MG63 (cell line): ENCODE data around the gene PNN. TPM values are rescaled to one million over a fixed set of nuclear protein-coding genes. Genes with fewer than 3 reads are reported as not detected.
"Not testable (repeated sequence)": the region's sequence is repeated elsewhere in the genome, so short reads cannot be mapped to it uniquely, and the experiment has no call there.

Source experiments
- DNase-seq: peaks from one replicate; pipeline ENCODE4 v3.0.0-alpha.2; 2020
- H3K27me3 ChIP-seq: fragments of 250-450 bp; sonication (Bioruptor Pico); 2 replicates; pipeline ENCODE4 v1.5.1; 2020; ENCODE audit warnings: mild to moderate bottlenecking, moderate library complexity
- H3K36me3 ChIP-seq: fragments of 250-450 bp; sonication (Bioruptor Pico); 2 replicates; pipeline ENCODE4 v1.5.1; 2020; ENCODE audit warnings: mild to moderate bottlenecking, moderate library complexity
- H3K4me3 ChIP-seq: fragments of 250-450 bp; sonication (Bioruptor Pico); 2 replicates; pipeline ENCODE4 v1.5.1; 2020; ENCODE audit warnings: mild to moderate bottlenecking, moderate library complexity
- H3K9me3 ChIP-seq: fragments of 250-450 bp; sonication (Bioruptor Pico); 2 replicates; pipeline ENCODE4 v1.5.1; 2020; ENCODE audit warnings: mild to moderate bottlenecking, moderate library complexity
- total RNA-seq: library from RNA; depleted of rRNA; stranded (reverse); fragments of >200 nt; shearing (Covaris generic); gene quantifications from 2 replicates; pipeline ENCODE4 v1.2.3, GENCODE V29; 2014; ENCODE audit warnings: low replicate concordance; rRNA removed

Gene PNN
- 8.2 and 22.9 TPM in 2 replicates for total RNA-seq

DNA sequence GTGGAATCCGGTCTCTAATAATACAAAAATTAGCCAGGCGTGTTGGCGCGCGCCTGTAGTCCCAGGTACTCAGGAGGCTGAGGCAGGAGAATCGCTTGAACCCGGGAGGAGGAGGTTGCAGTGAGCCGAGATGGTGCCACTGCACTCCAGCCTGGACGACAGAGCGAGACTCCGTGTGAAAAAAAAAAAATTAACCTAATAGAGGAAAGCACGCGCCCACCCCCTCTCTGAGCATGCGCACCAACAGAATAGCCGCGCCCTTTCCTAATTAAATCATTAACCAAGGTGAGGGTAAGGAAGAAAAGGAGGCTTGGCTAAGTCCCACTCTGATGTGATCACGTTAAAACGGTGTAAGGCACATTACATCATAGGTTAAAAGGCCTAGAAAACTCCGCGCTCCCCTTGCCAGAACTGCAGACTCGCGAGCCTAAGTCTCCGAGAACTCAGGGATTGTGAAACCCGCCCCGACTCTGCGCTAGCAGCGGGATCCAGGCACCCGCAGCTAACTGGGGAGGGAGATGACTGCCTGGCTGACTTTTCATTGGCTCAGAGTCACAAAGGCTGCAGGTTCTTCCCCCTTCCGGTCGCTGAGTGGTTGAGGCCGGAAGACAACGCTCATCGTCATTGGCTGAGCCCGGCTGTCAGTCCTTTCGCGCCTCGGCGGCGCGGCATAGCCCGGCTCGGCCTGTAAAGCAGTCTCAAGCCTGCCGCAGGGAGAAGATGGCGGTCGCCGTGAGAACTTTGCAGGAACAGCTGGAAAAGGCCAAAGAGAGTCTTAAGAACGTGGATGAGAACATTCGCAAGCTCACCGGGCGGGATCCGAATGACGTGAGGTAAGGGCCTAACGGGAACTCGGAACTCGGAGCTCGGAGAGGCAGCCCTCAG, at the start of gene PNN:
TSS of gene PNN (plus strand) at position 695 of the 885 bp plus-strand sequence. CDS start at position 721, 26 bp downstream.
- peak within 1 kb of the TSS; percentile 91 for H3K4me3 ChIP-seq
- DNase-seq, result peak; percentile 97
- no peaks in the 10 kb centered on the region for H3K9me3 ChIP-seq

GRCh38 chr14:39137835-39138234, 37.2 kb upstream of the PNN start:
- H3K27me3 ChIP-seq, H3K9me3 ChIP-seq, DNase-seq, H3K4me3 ChIP-seq: not testable (repeated sequence)
- peaks cover 11% of the 10 kb centered on the region for H3K36me3 ChIP-seq

More for the DNA sequence above, at the start of gene PNN:
- Histone ChIP-seq H3K36me3 (peaks cover 44% of the 10 kb centered on the region), H3K27me3 (no peaks in the 10 kb centered on the region)

- no peak for DNase-seq
- Histone ChIP-seq H3K36me3 (peaks cover 11% of the 10 kb centered on the region), H3K27me3 (no peaks in the 10 kb centered on the region), H3K4me3 (no peak overlapping the region), H3K9me3 (no peaks in the 10 kb centered on the region)
Measured at GRCh38 chr14:39138440-39138839, 36.6 kb upstream of the PNN start.

DNA sequence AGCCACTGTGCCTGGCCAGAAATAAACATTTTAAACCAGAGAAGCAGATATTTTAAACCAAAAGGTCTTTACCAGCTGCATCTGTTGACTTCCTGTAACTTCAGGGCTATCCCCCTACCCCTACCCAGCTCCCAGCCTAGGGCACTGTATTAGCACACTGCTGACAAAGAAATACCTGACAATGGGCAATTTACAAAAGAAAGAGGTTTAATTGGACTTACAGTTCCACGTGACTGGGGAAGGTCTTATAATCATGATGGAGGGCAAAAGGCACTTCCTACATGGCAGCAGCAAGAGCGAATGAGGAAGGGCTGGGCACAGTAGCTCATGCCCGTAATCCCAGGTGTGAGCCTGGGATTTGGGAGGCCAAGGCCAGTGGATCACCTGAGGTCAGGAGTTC, 34.9 kb upstream of the PNN start:
- no peak for DNase-seq
- no peaks in the 10 kb centered on the region for H3K27me3 ChIP-seq
- H3K36me3 ChIP-seq, result peaks cover 5% of the 10 kb centered on the region
- H3K4me3 ChIP-seq, result no peak overlapping the region
- H3K9me3 ChIP-seq, result no peaks in the 10 kb centered on the region

GRCh38 chr14:39141623-39142022, 33.4 kb upstream of the PNN start:
- H3K4me3 ChIP-seq, DNase-seq, H3K27me3 ChIP-seq, H3K36me3 ChIP-seq, H3K9me3 ChIP-seq: not testable (repeated sequence)

- H3K9me3 ChIP-seq, H3K4me3 ChIP-seq, DNase-seq, H3K36me3 ChIP-seq, H3K27me3 ChIP-seq: not testable (repeated sequence)
Measured at GRCh38 chr14:39143226-39143625, 31.8 kb upstream of the PNN start.

DNA sequence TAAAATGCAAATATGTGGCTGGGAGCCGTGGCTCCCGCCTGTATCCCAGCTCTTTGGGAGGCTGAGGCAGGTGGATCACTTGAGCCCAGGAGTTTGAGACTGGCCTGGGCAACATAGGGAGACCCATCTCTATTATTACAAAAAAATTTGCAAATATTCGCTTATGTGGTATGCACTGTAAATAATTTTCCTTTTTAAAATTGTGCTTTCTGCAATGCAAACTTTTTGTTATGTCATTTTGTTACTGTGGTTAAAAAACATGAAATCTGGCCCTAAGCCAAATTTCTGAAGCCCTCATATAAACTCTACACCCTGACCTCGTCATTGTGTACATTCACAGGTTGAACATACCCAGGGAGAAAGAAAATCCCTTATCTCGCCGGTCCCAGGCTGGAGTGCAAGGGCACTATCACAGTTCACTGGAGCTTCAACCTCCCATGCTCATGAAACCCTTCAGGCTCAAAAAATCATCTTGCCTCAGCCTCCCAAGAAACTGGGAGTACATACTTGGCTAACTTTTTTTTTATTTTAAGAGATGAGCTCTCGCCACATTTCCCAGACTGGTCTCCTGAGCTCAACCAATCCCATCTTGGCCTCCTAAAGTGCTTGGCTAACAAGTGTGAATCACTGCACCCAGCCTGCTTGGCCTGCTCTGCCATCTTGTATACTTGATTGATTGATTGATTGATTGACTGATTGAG, 29.6 kb upstream of the PNN start:
- Histone ChIP-seq H3K27me3 (no peaks in the 10 kb centered on the region), H3K4me3 (no peak overlapping the region), H3K36me3 (peaks cover 2% of the 10 kb centered on the region; the same call in 1 of the 2 replicates), H3K9me3 (no peaks in the 10 kb centered on the region)
- no peak for DNase-seq

DNA sequence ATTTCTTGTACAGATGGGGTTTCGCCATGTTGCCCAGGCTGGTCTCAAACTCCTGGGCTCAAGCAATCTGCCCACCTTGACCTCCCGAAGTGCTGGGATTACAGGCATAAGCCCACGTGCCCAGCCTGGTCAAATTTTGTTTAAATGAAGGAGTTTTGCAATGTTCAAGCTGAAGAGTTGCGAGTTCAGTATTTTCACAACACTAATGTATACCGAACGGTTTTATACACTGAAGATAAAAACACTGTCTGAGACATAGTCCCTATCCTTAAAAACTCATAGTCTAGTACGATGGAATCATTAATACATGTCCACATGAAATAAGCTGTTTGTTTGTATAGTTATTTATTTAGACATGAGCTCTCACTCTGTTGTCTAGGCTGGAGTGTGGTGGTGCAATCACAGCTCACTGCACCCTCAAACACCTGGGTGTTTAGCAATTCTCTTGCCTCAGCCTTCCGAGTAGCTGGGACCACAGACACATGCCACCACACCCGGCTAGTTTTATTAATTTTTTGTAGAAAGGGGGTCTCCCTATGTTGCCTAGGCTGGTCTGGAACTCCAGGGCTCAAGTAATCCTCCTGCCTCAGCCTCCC, 20.4 kb upstream of the PNN start:
- no peak overlapping the region for H3K4me3 ChIP-seq
- no peak for DNase-seq
- H3K9me3 ChIP-seq, result no peaks in the 10 kb centered on the region

GRCh38 chr14:39157491-39157890, 17.6 kb upstream of the PNN start:
- no peaks in the 10 kb centered on the region for H3K9me3 ChIP-seq
- H3K27me3 ChIP-seq, result no peaks in the 10 kb centered on the region
- DNase-seq, result no peak
- no peaks in the 10 kb centered on the region for H3K36me3 ChIP-seq
- H3K4me3 ChIP-seq, result no peak overlapping the region

More for the DNA sequence above, 20.4 kb upstream of the PNN start:
- H3K27me3 ChIP-seq, result no peaks in the 10 kb centered on the region
- H3K36me3 ChIP-seq, result no peaks in the 10 kb centered on the region

DNA sequence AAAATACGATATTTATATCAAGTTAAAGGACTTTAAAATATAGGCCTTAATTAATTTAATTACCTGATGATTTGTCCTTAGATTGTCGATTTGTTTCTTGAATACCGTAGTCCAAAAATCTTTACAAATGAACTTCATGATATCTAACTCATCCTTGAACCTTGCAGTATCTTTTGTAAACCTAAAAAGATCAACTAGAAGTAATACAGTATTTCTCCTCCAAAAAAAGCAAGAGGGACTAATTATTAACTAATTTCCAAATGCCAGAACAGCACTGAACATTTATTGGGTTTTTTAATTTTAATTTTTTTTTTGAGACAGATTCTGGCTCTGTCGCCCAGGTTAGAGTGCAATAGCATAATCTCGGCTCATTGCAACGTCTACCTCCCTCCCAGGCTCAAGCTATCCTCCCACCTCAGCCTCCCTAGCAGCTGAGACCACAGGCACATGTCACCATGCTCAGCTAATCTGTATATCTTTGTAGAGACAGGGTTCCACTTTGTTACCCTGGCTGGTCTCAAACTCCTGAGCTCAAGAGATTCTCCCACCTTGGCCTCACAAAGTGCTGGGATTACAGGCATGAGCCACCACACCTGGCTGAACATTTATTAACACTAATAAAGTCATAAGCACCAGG, 16.7 kb upstream of the PNN start:
- no peak overlapping the region for H3K4me3 ChIP-seq
- no peaks in the 10 kb centered on the region for H3K9me3 ChIP-seq
- DNase-seq, result no peak
- H3K36me3 ChIP-seq, result no peaks in the 10 kb centered on the region
- H3K27me3 ChIP-seq, result no peaks in the 10 kb centered on the region

DNA sequence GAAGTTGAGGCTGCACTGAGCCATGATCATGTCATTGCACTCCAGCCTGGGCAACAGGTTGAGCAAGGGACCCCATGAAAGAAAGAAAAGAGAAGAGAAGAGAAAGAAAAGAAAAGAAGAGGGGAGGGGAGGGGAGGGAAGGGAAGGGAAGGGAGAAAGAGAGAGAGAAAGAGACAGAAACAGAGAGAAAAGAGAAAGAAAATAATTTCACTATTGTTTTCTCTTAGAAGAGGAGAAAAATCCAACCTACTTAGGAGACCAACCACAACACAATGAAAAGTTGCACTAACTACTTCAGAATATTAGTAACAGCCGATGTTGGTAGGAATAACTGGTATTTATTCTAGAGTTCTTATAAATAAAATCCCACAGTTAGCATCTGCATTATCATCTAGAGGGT, 14.6 kb upstream of the PNN start:
- no peak for DNase-seq
- no peaks in the 10 kb centered on the region for H3K27me3 ChIP-seq

DNA sequence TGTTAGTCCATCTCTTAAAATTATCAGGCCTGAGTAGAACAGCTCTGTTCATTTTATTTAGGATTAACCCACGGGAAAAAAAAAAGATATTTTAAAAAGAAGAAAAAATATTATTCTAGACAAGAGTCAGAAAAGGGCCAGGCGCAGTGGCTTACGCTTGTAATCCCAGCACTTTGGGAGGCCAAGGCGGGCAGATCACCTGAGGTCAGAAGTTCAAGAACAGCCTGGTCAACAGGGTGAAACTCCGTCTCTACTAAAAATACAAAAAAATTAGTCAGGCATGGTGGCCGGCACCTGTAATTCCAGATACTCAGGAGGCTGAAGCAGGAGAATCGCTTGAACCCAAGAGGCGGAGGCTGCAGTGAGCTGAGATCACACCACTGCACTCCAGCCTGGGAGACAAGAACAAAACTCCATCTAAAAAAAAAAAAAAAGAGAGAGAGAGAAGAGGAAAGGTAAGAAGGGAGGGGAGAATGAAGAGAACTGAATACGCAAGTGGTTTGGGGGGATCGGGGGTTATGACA, 7.2 kb upstream of the PNN start:
- H3K4me3 ChIP-seq, result not testable (repeated sequence)

More for the DNA sequence above, 14.6 kb upstream of the PNN start:
- H3K36me3 ChIP-seq, result no peaks in the 10 kb centered on the region
- no peaks in the 10 kb centered on the region for H3K9me3 ChIP-seq
- H3K4me3 ChIP-seq, result no peak overlapping the region

GRCh38 chr14:39168591-39168990, 6.5 kb upstream of the PNN start:
- Histone ChIP-seq H3K9me3 (no peaks in the 10 kb centered on the region), H3K36me3 (no peaks in the 10 kb centered on the region), H3K4me3 (peak overlapping the region; percentile 82), H3K27me3 (no peaks in the 10 kb centered on the region)
- no peak for DNase-seq

More for the DNA sequence above, 7.2 kb upstream of the PNN start:
- not testable (repeated sequence) for H3K9me3 ChIP-seq, H3K27me3 ChIP-seq, DNase-seq, H3K36me3 ChIP-seq

DNA sequence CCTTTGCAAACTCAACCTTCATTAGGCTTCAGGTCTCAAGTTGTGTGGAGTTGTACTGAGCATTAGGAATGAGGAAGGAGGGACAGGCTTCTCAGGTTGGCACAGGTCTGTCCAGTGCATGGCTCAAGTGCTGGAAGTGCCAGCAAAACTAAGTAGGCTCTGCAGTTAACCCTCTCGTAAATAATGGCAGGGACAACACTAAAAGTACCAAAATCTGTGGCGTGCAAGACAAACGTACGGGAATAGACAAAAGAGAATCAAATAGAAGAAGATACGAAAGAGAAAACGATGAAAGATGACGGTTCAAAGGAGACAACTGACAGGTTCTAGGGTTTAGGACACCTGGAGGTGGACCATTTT, 5.5 kb upstream of the PNN start:
- H3K36me3 ChIP-seq, result no peaks in the 10 kb centered on the region
- H3K9me3 ChIP-seq, result no peaks in the 10 kb centered on the region
- DNase-seq, result no peak
- H3K27me3 ChIP-seq, result no peaks in the 10 kb centered on the region
- peak overlapping the region; percentile 82 for H3K4me3 ChIP-seq

DNA sequence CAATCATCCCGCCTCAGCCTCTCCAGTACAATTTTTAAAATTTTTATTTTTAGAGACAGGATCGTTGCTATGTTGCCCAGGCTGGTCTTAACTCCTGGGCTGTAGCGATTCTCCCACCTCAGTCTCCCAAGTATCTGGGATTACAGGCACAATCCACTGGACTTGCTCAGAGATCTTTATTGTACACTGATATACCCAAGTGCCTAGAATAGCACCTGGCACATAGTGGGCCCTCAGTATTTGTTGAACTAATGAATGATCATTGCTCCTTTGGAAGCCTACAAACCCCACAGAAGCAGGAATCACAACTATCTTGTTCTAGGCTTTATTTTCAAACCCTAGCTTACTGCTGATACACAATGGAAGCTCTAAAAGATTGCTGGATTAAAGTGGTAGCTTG, 1.9 kb upstream of the PNN start:
- Histone ChIP-seq H3K27me3 (no peaks in the 10 kb centered on the region), H3K36me3 (peaks cover 31% of the 10 kb centered on the region), H3K4me3 (no peak overlapping the region), H3K9me3 (no peaks in the 10 kb centered on the region)
- no peak for DNase-seq

DNA sequence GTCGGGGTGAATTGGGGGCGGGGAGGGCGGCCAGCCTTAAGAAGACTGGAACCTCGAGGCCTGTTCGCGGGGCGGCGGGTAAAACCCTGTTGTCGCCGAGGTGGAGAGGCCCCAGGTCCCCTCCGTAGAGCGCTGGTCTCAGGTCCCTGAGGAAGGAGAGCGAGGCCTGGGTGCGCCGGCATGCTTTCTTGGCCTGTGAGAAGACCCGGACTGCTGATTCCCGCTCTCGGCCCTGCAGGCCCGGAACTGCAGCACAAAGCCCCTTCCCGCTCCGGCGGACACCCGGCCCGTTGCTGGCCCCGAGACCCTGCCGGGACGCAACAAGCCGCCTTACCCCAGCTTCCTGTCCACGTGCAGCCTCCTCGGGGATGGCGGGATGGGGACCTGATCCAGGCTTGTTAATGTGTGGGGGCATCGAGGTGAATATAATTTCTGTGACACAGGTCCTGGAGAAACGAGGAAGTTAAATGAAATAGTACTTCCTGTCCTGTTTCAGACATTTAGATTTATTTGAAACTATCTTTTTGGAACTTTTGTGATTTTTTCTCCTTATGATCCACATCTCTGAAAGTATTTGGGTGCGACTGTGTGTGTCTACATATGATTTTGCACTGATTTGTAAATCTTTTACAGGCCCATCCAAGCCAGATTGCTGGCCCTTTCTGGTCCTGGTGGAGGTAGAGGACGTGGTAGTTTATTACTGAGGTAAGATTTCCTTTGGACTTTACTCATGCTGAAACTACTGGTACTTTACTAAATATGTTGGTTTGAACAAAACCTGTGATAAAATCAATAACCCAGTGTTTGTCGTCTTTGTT, 600 bp downstream of the PNN start:
- DNase-seq, result peak; percentile 39
- Histone ChIP-seq H3K36me3 (peaks cover 52% of the 10 kb centered on the region), H3K27me3 (no peaks in the 10 kb centered on the region), H3K4me3 (peak overlapping the region; percentile 91), H3K9me3 (no peaks in the 10 kb centered on the region)
